Tongue (tissue), 2 donors: ENCODE results near the gene SLC31A2. TPM values are rescaled to one million over a fixed set of nuclear protein-coding genes. Genes with fewer than 3 reads are reported as not detected.

Source experiments
- DNase-seq: peaks from one replicate; pipeline ENCODE4 v3.0.0-alpha.2; 2015
- total RNA-seq: library from RNA; depleted of rRNA; stranded (reverse); fragments of >200 nt; gene quantifications from one replicate; pipeline ENCODE4 v1.2.3, GENCODE V29; 2014

Gene SLC31A2
- total RNA-seq, 1 donor from 2014 or later = 6.7 TPM

DNA sequence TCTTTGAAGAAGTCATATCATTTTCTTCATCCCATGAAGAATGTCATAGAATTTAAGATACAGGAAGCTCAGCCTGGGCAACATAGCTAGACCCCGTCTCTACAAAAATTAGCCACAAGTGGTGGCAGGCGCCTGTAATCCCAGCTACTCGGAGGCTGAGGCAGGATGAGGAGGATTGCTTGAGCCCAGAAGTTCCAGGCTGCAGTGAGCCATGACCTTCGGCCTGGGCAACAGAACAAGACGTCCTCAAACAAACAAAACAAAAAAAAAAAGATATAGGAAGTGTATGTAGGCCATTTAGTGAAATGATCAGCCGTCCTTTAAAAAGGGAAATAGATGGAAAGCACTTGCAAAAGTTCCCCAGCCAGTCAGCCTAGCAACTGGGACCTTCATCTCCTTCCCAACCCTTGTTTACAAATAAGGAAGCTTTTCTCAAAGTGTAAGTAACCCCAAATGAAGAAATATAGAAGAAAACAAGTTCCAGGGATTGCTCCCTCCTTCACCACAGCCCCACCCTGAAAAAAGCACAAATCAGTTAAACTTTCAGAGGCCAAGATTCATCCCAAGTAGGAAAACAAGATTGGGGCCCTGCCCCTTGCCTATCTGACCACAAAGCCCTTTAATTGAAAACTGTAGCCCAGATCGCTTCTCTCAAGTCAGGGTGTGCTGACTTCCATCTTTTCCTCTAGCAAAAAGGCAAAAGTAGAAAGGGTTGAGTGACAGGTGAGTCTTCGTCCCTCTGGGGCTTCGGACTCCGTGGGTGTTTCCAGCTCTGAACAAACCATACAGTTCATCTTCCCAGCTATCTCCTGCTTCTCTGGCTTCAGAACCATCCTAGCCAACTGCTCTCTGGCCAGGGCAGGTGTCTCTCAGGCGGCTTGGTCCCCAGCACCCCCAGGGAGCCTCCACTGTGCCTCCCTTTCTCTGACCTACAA, 1.2 kb downstream of the SLC31A2 start:
- no peak for DNase-seq

DNA sequence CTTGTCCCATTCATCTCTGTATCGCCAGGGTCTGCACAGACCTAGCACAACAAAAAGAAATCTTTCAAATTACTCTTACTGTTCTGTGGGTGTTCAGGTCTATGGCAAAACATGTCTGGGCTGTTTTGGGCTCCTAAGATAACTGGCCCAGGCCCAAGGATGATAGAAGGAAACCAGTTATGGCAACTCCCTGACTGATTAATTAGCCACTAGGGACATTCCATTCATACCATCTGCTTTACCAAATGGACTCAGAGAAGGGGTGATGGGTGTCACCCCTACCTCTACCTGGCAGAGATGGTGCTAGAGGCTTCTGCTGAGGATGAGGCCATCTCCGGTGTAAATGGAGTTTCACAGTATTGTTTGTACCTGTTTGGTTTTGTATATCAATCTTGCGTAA, 1.9 kb downstream of the SLC31A2 start:
- no peak for DNase-seq

DNA sequence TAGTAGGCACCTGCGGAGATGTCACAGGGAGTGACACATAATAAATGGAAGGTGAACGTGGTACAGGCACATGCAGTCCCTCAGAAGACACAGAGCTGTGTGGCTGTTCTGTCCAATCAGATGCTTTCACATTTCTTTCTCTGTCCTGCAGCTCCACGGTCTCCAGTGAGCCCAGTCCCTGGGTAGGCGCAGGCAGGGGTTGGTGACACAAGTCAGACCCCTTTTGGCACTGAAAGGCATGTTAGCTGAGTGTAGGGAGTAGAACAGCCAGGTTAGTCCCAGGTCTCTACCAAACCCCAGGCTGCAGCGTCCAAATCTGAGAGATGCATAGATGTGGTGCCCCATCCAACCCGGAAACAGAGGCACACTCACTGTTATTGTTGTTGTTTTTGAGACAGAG, 2.8 kb downstream of the SLC31A2 start:
- no peak for DNase-seq

DNA sequence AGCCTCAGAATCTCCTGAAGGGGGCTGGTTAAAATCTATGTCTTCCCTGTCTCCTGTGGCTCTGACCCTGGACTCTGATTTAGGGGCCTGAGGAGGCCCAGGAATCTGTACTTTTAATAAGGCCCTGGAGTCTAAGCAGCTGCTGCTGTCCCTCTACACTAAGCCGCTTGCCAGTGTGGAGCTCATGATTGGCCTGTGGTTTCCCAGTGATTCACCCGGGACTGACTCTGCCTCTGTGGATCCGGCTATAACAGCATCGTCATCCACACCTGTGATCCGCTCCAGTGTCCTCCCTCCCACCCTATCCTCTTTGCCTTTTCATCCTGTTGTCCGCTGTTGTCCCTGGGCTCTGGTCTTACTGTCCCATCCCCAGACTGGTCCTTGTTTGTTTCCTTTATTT, 3.7 kb downstream of the SLC31A2 start:
- DNase-seq = peak; percentile 78

DNA sequence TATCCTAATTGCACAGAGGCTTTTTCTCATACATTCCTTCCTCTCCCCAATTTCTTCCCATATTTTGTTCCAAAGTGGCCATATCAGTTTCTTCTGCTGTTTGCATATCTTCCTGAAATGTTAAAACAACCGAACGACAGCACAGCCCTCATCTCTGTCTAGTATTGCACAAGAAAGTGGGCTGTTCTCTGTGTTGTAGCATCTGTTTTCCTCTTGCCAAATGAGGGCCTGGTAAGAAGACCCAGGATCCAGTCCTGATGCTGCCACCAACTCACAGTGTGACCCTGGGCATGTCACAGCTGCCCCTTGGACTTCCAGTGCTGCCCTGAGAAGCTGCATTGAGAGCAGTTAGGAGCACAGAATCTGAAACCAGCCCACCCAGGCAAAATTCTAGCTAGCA, 4.1 kb downstream of the SLC31A2 start:
- no peak for DNase-seq

DNA sequence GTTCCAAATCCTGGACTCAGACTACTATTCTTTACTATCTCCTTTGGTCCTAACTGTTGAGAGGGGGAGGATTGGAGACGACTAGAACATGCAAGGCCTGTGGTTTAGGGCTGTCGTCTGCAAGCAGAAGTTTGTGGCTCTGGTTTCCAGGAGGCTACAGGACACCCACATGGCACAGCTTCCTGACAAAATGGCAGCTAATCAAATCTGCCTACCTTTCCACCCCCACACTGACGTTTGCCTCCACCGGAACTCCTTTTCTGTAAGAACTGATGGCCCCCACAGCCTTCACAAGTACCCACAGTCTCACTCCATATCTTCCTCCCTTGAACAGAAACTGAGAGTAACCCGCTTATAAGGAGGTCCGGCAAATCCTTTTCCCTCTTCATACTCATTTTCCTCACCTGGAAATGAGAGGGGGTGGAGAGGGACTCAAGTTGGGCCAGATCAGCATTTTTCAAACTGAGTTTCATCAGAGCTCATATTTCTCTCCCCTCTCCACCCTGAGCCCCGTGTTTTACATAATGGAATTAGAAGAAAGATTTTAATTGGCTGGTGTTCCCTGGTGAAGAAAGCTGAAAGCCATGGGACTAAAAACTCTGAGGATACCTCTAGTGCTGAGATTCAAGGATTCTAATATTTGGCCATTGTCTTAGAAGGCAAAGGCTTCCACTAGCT, 5.2 kb downstream of the SLC31A2 start:
- DNase-seq = no peak

DNA sequence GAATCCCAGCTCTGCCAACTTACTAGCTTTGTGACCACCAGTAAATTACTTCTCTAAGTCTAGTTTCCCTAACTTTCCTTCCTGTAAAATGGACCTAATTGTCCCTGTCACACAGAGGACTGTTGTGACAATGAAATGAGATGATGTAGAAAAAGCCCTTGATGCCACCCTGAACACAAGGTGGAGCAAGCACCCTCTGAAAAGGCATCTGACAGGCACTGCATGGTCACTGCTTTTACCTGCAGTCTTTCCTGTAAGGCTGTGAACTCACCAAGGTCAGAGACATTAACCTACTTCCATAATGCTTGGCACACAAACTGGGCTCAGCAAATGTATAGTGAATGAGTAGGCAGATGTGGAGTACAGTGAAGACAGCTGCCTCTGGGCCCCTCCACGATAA, 6.1 kb downstream of the SLC31A2 start:
- no peak for DNase-seq

DNA sequence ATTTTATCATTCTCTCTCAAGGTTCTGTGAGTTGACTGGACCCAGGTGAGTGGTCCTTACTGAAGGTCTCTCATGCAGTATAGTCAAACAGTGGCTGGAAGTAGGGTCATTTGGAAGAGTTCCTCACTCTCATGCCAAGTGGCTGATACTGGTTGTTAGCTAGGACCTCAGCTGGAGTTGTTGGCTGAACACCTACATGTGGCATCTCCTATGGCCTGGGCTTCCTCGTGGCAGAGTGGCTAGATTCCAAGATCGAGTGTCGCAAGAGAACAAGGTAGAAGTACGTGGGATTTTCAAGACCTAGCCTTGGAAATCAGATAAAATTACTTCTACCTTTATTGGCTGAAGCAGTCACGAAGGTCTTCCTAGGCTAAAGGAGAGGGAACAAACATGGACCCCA, 7.6 kb downstream of the SLC31A2 start:
- DNase-seq = no peak

DNA sequence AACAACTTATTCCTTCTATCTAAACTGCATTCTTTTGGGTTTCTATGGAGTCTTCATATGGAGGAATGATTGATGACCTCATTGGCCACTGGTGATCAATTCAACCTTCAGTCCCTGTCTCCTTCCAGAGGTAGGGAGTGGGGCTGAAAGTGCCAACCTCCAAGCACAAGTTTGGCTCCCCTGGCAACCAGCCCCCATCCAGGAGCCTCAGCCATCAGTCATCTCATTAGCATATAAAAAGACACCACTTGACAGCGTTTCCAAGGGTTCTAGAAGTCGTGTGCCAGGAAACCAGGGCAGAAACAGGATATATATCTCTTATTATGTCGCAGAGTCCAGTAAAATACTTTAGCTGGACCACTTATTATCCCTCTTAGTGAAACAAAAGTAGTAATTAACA, 9.8 kb downstream of the SLC31A2 start:
- DNase-seq = no peak

DNA sequence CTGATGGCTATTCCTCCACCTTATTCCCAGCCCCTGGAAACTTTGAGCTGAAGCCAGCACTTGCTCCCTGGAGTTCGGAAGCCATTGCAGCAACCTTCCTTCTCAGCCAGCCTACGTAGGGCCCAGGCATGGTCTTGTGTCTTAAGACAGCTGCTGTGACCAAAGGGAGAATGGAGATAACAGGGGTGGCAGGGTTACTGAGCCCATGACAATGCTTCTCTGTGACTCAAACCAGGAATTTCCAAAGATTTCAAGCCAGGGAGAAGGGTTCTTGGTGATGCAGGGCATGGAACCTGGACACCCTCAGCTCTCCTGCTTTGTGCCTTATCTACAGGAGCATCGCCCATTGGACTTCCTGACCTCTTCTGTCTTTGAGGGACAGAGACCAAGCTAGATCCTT, 12.2 kb downstream of the SLC31A2 start:
- DNase-seq = no peak

DNA sequence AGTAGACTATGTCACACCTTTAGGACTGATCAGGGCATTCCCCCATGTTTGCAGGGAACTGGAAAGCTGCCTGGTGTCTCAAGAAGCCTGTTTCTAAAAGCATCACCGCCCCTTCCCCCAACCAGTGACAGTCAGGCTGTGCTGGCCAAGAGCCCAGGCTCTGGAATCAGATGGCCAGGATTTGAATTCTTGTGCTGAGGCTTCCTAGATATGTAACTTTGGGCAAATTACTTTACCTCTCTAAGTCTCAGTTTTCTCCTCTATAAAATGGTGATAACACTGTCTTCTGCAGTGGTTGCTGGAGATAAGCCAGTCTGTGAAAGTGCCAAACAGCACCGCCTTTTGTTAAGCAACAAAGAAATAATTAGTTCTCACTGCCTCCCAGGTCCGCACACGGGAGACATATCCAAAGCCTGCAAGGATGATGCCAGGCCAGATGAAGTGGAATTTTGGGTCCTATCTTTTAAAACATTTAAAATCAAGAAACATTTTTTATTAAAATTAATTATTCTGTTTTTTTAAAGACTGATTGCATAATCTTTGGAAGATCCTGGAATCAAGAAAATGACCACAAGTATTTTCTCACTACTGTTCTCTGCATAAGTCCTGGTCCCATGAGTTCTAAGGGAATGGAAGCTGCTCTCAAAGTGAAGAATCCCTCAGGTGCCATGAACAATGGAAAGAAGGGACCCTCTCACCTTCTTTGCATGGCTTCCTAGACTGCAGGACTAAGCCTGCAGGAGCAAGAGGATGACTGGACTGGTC, 13.9 kb downstream of the SLC31A2 start:
- DNase-seq = no peak

DNA sequence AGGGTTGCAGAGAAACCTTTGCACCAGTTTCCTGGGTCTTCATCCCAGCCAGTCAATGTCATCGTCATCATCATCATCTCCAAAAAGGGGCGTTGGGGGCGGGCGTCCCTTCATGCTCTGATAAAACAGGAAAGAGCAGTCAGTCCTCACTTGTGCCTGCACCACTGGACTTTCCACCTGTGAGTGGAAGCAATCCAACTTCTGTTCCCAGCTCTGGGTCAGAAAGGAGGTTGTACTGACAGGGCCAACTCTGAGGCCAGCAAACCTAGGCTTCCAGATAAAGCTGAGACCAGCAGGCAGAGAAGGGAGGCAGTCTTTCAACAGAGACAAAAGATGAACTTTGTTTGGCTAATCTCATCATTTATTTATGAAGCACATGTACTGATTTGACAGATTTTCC, 15.2 kb downstream of the SLC31A2 start:
- no peak for DNase-seq

DNA sequence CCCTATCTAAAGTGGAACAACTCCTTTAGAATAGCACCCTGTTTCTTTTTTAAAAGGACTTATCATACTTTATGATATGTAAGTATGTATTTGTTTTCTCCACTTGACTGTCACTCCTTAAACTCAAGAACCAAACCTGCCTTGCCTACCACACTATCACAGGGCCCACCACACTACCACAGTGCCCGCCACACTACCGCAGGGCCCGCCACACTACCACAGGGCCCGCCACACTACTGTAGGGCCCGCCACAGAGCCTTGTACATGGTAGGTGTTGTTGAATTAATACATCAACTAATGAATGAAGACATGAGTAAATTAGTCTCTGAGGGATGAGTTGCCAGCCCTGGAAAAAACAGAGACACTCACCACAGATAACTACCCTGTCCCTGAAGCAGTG, 18.0 kb downstream of the SLC31A2 start:
- DNase-seq = no peak

DNA sequence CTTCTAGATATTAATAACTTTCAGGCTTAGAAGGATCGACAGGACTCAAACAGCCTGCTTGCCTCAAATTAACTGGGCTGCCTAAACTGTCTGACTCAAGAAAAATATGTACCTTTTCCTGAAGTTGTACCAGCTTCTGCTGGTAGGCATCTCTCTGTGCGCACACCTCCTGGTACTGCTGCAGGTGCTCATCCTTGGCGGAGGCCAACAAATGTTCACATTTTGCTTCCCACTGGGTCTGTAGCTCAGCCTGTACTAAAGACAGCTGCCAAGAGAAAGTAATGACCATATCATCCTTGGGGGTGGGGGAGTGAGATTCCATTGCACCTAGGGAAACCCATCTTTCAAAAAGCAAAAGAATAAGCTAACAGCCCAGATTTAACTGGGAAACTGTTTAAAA, 22.5 kb downstream of the SLC31A2 start:
- no peak for DNase-seq

DNA sequence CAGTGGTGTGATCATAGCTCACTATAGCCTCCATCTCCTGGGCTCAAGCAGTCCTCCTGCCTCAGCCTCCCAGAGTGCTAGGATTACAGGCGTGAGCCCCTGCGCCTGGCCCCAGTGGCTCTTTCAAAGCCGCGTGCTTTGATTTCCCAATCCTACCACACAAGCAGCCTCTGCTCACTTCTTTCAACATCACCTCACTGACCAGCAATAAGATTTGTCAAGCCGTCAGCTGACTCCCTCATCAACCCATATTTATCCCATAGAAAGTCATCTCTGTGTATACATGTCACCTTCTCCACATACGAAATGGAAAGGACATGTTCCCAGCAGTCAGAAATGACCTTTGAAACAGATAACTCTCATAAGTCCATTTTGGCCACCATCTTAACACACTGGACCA, 26.0 kb downstream of the SLC31A2 start:
- DNase-seq = no peak

DNA sequence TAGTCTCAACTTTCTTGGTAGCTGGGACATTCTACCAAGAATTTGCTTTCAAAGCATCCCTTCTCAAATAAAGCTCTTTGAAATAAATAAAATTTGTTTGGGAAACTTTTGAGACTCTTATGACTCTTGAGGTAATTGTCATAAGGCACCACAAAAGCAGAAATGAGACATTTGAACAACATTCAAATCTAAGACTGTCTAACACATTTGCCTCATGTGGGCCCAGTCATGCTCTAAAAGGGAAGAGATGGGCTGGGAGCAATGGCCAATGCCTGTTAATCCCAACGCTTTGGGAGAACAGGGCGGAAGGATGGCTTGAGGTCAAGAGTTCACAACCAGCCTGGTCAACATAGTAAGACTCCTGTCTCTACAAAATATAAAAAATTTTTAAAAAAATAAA, 26.4 kb downstream of the SLC31A2 start:
- no peak for DNase-seq

DNA sequence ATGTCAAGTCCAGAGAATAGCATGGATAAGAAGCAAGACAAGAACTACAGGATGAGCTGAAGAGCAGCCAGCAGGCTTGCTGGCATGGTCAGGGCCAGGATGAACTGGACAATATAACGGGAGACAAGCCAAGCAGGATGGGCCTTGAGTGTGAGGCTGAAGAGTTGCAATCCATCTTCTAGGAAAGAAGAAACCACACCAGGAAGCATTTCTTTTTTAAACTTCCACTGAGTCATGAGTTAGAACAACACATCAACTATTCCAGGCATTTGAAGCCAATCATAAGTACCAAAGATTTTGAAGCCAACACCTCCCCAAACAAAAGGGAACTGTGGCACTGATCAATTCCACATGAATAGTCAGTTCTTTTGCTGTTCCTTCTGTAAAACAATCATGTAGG, 27.3 kb downstream of the SLC31A2 start:
- no peak for DNase-seq

DNA sequence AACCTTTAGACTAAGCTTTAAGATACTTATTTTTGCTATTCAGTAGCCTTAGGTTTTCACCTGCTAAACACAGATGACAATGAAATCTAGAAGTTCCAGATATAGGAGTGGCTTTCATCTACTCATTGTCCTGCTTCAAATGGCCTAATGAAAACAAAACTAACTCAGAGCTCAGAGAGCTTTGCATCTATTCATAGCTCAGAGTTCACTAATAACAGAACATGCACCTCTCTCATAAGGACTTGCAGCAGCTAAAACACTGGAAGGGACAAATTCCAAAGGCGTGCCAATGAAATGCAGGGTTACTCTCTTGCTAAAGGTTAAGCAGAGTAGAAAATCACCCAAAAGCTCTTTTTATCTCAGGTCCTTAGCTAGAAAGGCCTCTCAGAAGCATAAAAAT, 29.0 kb downstream of the SLC31A2 start:
- no peak for DNase-seq

DNA sequence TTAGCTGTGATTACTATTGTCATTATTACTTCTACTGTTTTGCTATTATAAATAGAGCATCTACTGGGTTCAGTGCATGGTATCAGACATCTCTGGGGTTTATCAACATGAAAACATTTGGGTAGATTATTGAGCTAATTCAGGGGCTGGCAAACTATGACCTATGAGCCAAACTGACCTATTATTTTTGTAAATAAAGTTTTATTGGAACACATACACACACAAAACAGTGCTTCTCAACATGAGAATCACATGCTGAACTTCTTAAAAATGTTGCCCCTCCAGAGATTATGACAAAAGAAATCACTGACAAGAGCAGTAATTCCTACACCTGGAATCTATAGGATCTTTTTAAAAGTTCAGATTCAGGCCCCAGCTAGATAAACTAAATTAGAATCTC, 30.4 kb downstream of the SLC31A2 start:
- DNase-seq = no peak

DNA sequence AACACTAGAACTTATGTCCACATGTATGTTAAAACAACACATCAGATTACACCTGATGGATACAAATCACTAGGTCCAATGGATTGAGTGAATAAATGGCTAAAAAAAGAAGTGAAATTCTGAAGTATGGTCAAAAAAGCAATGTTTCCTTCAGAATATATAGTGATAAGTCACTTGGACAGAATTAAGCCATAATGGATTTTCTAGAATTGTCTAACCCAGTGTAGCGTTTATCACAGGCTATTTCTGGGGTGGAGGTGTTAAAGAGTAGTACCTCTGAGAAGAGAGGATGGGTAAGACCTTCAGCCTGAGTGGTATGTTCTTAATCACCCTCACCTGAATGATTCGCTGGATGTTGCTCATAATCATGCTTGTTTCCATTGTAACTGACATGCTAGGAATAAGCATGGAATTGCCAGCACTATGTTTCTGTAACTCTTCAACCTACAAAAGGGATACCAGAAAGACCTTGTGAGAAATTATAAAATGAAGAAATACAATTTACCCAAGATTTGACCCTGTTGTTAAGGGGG, 33.2 kb downstream of the SLC31A2 start:
- DNase-seq = no peak

DNA sequence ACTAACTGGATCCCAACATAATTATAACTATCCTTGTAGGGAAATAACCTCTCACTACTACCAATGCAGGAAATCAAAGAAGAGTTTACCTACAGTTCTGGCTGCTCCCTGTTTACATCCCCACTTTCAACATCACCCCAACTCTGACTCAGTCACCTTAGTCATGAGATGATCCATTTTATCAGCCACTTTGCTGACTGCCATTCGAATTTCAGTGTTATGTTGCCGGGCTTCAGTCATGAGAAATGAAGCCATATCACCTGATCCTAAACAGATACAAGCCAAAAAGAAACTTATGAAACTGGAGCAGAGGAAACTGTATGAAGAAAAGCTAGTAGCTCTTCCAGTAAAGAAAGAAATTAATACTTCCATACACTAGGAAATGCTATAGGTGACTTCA, 33.7 kb downstream of the SLC31A2 start:
- DNase-seq = no peak

DNA sequence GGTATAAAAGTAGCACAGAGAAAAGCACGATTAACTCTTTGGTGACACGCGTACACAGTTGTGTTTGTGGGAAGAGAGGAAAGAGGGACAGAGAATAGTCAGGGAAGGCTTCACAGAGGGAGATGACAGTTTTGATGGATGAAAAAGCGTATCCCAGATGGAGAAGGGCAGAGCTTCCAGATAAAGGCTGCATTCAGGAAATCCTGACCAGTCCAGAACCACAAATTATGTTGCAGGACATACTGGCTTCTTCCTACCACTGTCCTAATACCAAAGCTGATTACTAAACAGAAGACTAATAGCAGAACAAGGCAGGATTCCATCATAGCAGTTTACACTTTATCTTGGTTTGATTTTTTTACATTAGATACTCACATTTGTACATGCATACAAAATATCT, 34.5 kb downstream of the SLC31A2 start:
- DNase-seq = no peak
